ENCODE data around the gene SLC7A6. TPM values are rescaled to one million over a fixed set of nuclear protein-coding genes. Genes with fewer than 3 reads are reported as not detected.

The SLC7A6 gene
- total and polyA plus RNA-seq, 2 of the 13 experiments (the other 11 are each of a cell fraction or from before 2014, with no cell fraction given), result 35.8 to 70.8 TPM

- TF ChIP-seq, protein P1, sequence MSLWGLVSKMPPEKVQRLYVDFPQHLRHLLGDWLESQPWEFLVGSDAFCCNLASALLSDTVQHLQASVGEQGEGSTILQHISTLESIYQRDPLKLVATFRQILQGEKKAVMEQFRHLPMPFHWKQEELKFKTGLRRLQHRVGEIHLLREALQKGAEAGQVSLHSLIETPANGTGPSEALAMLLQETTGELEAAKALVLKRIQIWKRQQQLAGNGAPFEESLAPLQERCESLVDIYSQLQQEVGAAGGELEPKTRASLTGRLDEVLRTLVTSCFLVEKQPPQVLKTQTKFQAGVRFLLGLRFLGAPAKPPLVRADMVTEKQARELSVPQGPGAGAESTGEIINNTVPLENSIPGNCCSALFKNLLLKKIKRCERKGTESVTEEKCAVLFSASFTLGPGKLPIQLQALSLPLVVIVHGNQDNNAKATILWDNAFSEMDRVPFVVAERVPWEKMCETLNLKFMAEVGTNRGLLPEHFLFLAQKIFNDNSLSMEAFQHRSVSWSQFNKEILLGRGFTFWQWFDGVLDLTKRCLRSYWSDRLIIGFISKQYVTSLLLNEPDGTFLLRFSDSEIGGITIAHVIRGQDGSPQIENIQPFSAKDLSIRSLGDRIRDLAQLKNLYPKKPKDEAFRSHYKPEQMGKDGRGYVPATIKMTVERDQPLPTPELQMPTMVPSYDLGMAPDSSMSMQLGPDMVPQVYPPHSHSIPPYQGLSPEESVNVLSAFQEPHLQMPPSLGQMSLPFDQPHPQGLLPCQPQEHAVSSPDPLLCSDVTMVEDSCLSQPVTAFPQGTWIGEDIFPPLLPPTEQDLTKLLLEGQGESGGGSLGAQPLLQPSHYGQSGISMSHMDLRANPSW (CRISPR knock-in tag; IDR thresholded peaks at IDR 0.05; ENCODE audit: borderline replicate concordance), result peak; percentile 98
- TF ChIP-seq FIP1L1 (IDR thresholded peaks at IDR 0.05; ENCODE audit: borderline replicate concordance, insufficient read depth, low read depth, low read length) (no peak), CERS6 (CRISPR knock-in tag; IDR thresholded peaks at IDR 0.05) (peak; percentile 99), AGO2 (optimal IDR thresholded peaks at IDR 0.05; ENCODE audit: low read depth, low read length) (peak; percentile 83), KAT2B (IDR thresholded peaks at IDR 0.05; ENCODE audit: borderline replicate concordance, low read depth, low read length) (no peak), SATB2 (CRISPR knock-in tag; IDR thresholded peaks at IDR 0.05) (peak; percentile 99), GLI4 (CRISPR knock-in tag; IDR thresholded peaks at IDR 0.05; ENCODE audit: borderline replicate concordance) (peak; percentile 99), UBTF (CRISPR knock-in tag; IDR thresholded peaks at IDR 0.05) (peak; percentile 94), FOXO1 (CRISPR knock-in tag; IDR thresholded peaks at IDR 0.05) (peak; percentile 90)
- TF ChIP-seq, protein P2, sequence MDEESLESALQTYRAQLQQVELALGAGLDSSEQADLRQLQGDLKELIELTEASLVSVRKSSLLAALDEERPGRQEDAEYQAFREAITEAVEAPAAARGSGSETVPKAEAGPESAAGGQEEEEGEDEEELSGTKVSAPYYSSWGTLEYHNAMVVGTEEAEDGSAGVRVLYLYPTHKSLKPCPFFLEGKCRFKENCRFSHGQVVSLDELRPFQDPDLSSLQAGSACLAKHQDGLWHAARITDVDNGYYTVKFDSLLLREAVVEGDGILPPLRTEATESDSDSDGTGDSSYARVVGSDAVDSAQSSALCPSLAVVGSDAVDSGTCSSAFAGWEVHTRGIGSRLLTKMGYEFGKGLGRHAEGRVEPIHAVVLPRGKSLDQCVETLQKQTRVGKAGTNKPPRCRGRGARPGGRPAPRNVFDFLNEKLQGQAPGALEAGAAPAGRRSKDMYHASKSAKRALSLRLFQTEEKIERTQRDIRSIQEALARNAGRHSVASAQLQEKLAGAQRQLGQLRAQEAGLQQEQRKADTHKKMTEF (CRISPR knock-in tag; IDR thresholded peaks at IDR 0.05), result peak; percentile 100
- TF ChIP-seq, protein P3, sequence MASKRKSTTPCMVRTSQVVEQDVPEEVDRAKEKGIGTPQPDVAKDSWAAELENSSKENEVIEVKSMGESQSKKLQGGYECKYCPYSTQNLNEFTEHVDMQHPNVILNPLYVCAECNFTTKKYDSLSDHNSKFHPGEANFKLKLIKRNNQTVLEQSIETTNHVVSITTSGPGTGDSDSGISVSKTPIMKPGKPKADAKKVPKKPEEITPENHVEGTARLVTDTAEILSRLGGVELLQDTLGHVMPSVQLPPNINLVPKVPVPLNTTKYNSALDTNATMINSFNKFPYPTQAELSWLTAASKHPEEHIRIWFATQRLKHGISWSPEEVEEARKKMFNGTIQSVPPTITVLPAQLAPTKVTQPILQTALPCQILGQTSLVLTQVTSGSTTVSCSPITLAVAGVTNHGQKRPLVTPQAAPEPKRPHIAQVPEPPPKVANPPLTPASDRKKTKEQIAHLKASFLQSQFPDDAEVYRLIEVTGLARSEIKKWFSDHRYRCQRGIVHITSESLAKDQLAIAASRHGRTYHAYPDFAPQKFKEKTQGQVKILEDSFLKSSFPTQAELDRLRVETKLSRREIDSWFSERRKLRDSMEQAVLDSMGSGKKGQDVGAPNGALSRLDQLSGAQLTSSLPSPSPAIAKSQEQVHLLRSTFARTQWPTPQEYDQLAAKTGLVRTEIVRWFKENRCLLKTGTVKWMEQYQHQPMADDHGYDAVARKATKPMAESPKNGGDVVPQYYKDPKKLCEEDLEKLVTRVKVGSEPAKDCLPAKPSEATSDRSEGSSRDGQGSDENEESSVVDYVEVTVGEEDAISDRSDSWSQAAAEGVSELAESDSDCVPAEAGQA (IDR thresholded peaks at IDR 0.05; ENCODE audit: low read depth), result peak; percentile 81
- TF ChIP-seq, protein P3 (CRISPR knock-in tag; IDR thresholded peaks at IDR 0.05; ENCODE audit: borderline replicate concordance), result peak; percentile 99
- TF ChIP-seq, protein P4, sequence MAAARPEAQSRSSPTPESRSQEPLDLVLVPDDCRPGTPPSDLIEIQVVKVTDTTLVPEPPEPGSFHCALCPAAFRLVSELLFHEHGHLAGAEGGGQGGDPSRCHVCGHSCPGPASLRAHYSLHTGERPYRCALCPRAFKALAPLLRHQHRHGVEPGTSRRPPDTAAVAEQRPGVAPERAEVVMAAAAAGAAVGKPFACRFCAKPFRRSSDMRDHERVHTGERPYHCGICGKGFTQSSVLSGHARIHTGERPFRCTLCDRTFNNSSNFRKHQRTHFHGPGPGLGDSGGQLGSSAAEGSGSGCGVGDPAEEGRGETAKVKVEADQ (CRISPR knock-in tag; IDR thresholded peaks at IDR 0.05; ENCODE audit: borderline replicate concordance), result peak; percentile 98
These were observed 46.6 kb downstream of the SLC7A6 start, which contains the start of the genes PRMT7 and SLC7A6OS (continued) for GRCh38 chr16:68310774-68311511.
